ENCODE results near the gene RABGAP1L. TPM values are rescaled to one million over a fixed set of nuclear protein-coding genes. Genes with fewer than 3 reads are reported as not detected.

RABGAP1L gene
- total RNA-seq, 2 donors from 2014 or later = 148 to 174 TPM

DNA sequence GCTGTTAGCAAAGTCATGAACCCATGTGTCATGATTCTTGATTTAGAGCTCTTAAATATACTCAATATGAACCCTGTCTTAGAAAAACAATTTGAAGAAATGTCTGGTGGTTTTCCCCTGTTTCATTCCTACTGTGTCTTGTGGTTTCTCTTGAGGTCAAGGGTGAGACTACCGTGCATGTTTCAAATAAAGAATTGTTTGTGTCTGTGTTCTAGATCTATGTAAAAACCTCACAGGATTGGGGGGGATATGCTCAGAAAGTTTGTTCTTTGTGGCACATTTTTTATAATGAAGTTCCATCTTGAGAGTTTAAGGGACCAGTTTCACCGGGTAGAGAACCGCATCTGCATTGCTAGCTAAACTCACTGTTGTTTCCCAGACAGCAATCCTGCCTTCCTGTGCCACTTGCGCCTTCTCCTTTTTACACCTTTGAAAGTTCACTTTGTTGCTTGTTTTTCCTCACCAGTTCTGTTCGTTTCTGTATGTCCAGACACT lies 809.5 kb downstream of the RABGAP1L start:
- Histone ChIP-seq H3K27me3 (no peaks in the 10 kb centered on the region), H3K4me3 (no peak overlapping the region), H3K27ac (no peak overlapping the region), H3K9me3 (no peaks in the 10 kb centered on the region), H3K4me1 (peaks cover 0 to 40% of the 10 kb centered on the region in 2 donors), H3K36me3 (peaks cover 6% of the 10 kb centered on the region)
- DNase-seq (ENCODE audit: low spot score) = no peak
- TF ChIP-seq, protein P1, sequence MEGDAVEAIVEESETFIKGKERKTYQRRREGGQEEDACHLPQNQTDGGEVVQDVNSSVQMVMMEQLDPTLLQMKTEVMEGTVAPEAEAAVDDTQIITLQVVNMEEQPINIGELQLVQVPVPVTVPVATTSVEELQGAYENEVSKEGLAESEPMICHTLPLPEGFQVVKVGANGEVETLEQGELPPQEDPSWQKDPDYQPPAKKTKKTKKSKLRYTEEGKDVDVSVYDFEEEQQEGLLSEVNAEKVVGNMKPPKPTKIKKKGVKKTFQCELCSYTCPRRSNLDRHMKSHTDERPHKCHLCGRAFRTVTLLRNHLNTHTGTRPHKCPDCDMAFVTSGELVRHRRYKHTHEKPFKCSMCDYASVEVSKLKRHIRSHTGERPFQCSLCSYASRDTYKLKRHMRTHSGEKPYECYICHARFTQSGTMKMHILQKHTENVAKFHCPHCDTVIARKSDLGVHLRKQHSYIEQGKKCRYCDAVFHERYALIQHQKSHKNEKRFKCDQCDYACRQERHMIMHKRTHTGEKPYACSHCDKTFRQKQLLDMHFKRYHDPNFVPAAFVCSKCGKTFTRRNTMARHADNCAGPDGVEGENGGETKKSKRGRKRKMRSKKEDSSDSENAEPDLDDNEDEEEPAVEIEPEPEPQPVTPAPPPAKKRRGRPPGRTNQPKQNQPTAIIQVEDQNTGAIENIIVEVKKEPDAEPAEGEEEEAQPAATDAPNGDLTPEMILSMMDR (IDR thresholded peaks at IDR 0.05) = no peak

DNA sequence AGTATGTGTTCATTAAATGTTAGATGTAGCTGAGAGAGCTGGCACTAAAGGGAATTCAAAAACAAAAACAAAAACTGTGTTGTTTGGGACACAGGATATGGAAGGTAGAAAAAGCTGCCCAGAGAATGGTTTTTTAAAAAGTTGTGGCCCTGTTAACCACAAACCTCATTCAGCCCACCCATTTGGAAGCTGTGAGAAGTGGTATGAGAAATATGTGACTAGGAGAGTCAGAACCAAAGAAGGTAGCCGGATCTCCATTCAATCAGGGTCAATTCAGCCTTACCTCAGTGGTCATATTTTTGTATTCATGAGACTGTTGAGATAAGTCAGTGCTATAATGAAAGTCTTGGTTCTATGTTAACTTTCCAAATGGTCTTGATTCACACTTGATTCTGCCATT lies 810.7 kb downstream of the RABGAP1L start:
- DNase-seq (ENCODE audit: low spot score) = no peak
- peaks cover 6% of the 10 kb centered on the region for H3K36me3 ChIP-seq
- H3K27me3 ChIP-seq = no peaks in the 10 kb centered on the region
- H3K4me3 ChIP-seq = no peak overlapping the region
- H3K4me1 ChIP-seq = peaks cover 0 to 39% of the 10 kb centered on the region in 2 donors
- no peaks in the 10 kb centered on the region for H3K9me3 ChIP-seq
- no peak overlapping the region for H3K27ac ChIP-seq
- TF ChIP-seq, protein P1 (IDR thresholded peaks at IDR 0.05) = no peak

DNA sequence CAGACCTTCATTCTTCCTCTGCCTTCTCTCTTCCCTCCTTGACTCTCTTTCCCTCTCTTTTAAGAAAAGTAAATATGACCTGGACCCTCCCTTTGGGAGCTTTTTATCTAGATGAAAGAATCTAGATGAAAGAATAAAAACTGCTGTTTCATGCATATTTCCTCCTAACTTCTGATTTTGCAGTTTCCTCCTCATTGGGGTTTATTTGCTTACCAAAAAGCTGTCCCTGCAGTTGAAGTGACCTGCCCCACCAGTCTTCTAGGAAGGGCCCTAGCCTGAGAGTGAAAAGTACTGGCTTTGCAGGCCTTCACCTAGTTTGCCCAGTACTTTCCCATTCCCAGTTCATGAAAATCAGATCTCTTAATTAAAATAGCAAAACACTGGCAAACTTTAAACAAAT lies 812.1 kb downstream of the RABGAP1L start:
- Histone ChIP-seq H3K27ac (no peak overlapping the region), H3K4me3 (no peak overlapping the region), H3K27me3 (no peaks in the 10 kb centered on the region), H3K9me3 (no peaks in the 10 kb centered on the region), H3K36me3 (peaks cover 6% of the 10 kb centered on the region), H3K4me1 (peaks cover 0 to 32% of the 10 kb centered on the region in 2 donors)
- TF ChIP-seq, protein P1 (IDR thresholded peaks at IDR 0.05) = no peak
- no peak for DNase-seq (ENCODE audit: low spot score)

DNA sequence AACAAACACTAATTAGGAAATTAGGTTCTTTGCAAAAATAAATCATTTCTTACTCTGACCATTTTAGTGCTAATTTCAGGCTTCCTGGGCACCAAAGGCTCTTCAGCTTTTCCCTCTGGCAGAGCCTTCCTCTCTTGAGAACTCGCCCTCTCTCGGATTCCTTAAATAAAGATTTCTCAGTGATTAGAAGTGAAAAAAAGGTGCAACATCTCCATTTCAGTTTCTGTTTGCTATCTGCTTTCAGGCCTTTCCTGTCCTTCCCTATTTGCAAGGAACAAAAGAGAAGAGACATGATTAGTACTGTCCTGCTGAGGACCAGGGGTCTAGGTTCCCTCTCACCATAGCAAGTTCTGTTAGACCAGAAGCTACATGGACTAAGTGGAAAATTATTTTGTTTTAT lies 812.6 kb downstream of the RABGAP1L start:
- Histone ChIP-seq H3K4me1 (peaks cover 0 to 28% of the 10 kb centered on the region in 2 donors), H3K27ac (no peak overlapping the region)
- TF ChIP-seq, protein P1 (IDR thresholded peaks at IDR 0.05) = no peak

DNA sequence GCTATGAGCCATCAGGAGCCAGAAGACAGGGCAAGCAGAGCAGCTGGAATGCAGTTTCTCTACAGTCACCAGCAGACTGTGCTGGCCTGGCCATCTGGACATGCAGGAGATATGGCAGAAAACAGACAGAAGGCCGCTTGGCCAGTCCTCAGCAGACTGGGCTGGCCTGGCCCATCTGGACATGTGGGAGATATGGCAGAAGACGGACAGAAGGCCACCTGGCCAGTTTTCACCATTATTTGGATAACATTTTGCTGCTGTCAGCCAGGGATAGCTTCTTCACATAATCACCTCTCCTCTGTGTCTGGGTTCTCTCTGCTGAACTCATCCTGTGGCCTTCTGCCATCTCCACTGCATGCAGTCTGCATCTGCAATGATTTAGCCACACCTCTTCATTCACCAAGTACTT lies 815.4 kb downstream of the RABGAP1L start:
- TF ChIP-seq, protein P1 (IDR thresholded peaks at IDR 0.05) = no peak
- H3K27me3 ChIP-seq = no peaks in the 10 kb centered on the region
- peaks cover 17% of the 10 kb centered on the region for H3K36me3 ChIP-seq
- no peak overlapping the region for H3K4me3 ChIP-seq
- peaks cover 0 to 16% of the 10 kb centered on the region in 2 donors for H3K4me1 ChIP-seq
- peak overlapping the region in 1 of 2 donors; percentile 26 for H3K27ac ChIP-seq
- H3K9me3 ChIP-seq = no peaks in the 10 kb centered on the region
- DNase-seq (ENCODE audit: low spot score) = no peak

More for the DNA sequence above, 812.6 kb downstream of the RABGAP1L start:
- Histone ChIP-seq H3K9me3 (no peaks in the 10 kb centered on the region), H3K4me3 (no peak overlapping the region), H3K27me3 (no peaks in the 10 kb centered on the region), H3K36me3 (peaks cover 6% of the 10 kb centered on the region)
- no peak for DNase-seq (ENCODE audit: low spot score)

DNA sequence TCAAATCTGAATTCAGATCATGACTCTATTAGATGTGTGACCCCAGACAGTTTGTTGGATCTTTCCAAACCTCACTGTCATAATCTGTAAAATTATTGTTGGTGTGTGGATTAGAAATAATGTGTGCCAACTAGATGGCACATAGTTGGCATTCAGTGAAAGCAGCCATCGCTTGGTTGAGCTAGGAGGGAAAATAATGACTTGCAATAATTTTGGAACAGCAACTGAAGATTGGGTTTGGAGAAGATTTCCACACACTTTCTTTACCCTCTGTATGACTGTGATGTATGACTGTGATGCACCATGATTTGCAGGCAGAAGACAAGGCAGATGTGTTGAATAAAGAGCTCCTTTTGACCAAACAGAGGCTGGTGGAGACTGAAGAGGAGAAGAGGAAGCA lies 816.4 kb downstream of the RABGAP1L start:
- DNase-seq (ENCODE audit: low spot score) = no peak
- TF ChIP-seq, protein P1 (IDR thresholded peaks at IDR 0.05) = no peak
- Histone ChIP-seq H3K4me1 (peaks cover 0 to 16% of the 10 kb centered on the region in 2 donors), H3K27me3 (no peaks in the 10 kb centered on the region), H3K27ac (peak overlapping the region in 1 of 2 donors; percentile 55), H3K36me3 (peaks cover 14% of the 10 kb centered on the region), H3K9me3 (no peaks in the 10 kb centered on the region), H3K4me3 (no peak overlapping the region)
